HepG2 (cell line): ENCODE measurements around the gene IFT52. TPM values are rescaled to one million over a fixed set of nuclear protein-coding genes. Genes with fewer than 3 reads are reported as not detected.

ENCODE experiments used
- ATAC-seq: fragments of 200-7000 bp; cut with Tn5 transposase; 3 replicates; pipeline ENCODE4 v1.9.1; 2020; ENCODE audit warnings: mild to moderate bottlenecking, moderate library complexity
- BruUV-seq: library from RNA; stranded (reverse); fragments of 400-500 nt; replicated peaks from 2 replicates; lab custom pipeline; 2021; lab: Mats Ljungman, UMichigan
- CTCF ChIA-PET: fragments of 300-600 bp; formaldehyde crosslinking; extraction: SDS; loops from one replicate; lab custom pipeline; 2021; ENCODE audit warnings: low total read pairs, inconsistent platforms, low intra/inter-chr PET ratio; lab: Yijun Ruan, JAX
- POLR2A ChIA-PET: fragments of 350-600 bp; sonication (Branson Sonifier 250); formaldehyde crosslinking; loops from one replicate; lab custom pipeline; 2020; ENCODE audit warnings: antibody characterized with exemption, inconsistent platforms; lab: Yijun Ruan, JAX
- DNase-seq: peaks from one replicate; pipeline ENCODE4 v3.0.0-alpha.2; 2015; ENCODE audit warnings: low spot score
- FAIRE-seq: peaks from 3 replicates; lab custom pipeline; 2011; peaks lifted over from hg19 to GRCh38; lab: Jason Lieb, UNC
- H2AFZ ChIP-seq: one replicate; pipeline ENCODE4 v1.6.1; 2011; ENCODE audit warnings: low read length, inconsistent platforms
- H3K27ac ChIP-seq: fragments of 300-600 bp; 3 replicates; pipeline ENCODE4 v1.8.0; 2011; ENCODE audit warnings: mixed run types, mild to moderate bottlenecking, mixed read lengths, low read length, inconsistent platforms; ENCODE audit not compliant: insufficient read depth; ENCODE audit errors: extremely low read length
- H3K27me3 ChIP-seq, 2 experiments: fragments of 200-600 bp in 1 of 2; 2 replicates in 1 of 2; 3 replicates in 1 of 2; pipeline versions ENCODE4 v1.6.0 to v1.8.0; 2011; ENCODE audit warnings: low read length in 2 of 2, mild to moderate bottlenecking in 2 of 2, moderate library complexity in 2 of 2, inconsistent platforms in 1 of 2; ENCODE audit not compliant: insufficient read depth in 2 of 2, control insufficient read depth in 1 of 2
- H3K36me3 ChIP-seq, 2 experiments: fragments of 200-600 bp in 1 of 2; replicated peaks in 1 of 2; 2 replicates in 1 of 2; 3 replicates in 1 of 2; pipeline versions ENCODE4 v1.5.1 to v1.8.0; 2011; ENCODE audit warnings: low read length in 2 of 2, inconsistent platforms in 1 of 2; ENCODE audit not compliant: insufficient read depth in 2 of 2, control insufficient read depth in 1 of 2
- H3K4me1 ChIP-seq: 2 replicates; pipeline ENCODE4 v1.5.1; 2012; ENCODE audit warnings: low read length, inconsistent platforms; ENCODE audit not compliant: insufficient read depth
- H3K4me2 ChIP-seq: 2 replicates; pipeline ENCODE4 v1.6.0; 2011; ENCODE audit warnings: low read depth, low read length, inconsistent platforms
- H3K4me3 ChIP-seq, 3 experiments: fragments of 200-600 bp in 1 of 3; sonication (generic), shearing (Covaris generic) in 1 of 3; replicated peaks in 1 of 3; 2 replicates each; pipeline ENCODE4 v1.5.1; 2011 to 2016; ENCODE audit warnings: low read length in 3 of 3, inconsistent platforms in 2 of 3, low read depth in 2 of 3, mild to moderate bottlenecking in 2 of 3, control low read depth in 1 of 3, mixed read lengths in 1 of 3; ENCODE audit not compliant: insufficient read depth in 1 of 3
- H3K79me2 ChIP-seq: one replicate; pipeline ENCODE4 v1.6.1; 2011; ENCODE audit warnings: low read length, inconsistent platforms; ENCODE audit not compliant: insufficient read depth
- H3K9ac ChIP-seq: 2 replicates; pipeline ENCODE4 v1.6.0; 2011; ENCODE audit warnings: mild to moderate bottlenecking, low read depth, low read length, inconsistent platforms; ENCODE audit not compliant: insufficient read depth
- H3K9me3 ChIP-seq: 2 replicates; pipeline ENCODE4 v1.5.1; 2012; ENCODE audit warnings: mild to moderate bottlenecking, low read length
- H4K20me1 ChIP-seq: 2 replicates; pipeline ENCODE4 v1.6.0; 2011; ENCODE audit warnings: inconsistent platforms, mild to moderate bottlenecking, low read length, moderate library complexity; ENCODE audit not compliant: insufficient read depth
- ATF1 ChIP-seq: IDR thresholded peaks from 2 replicates; pipeline ENCODE4 v1.6.1; 2016; ENCODE audit warnings: mild to moderate bottlenecking, control low read depth
- PHF21A ChIP-seq: sonication (generic); formaldehyde crosslinking; IDR thresholded peaks from 2 replicates; pipeline ENCODE4 v1.5.0; 2020; ENCODE audit warnings: mild to moderate bottlenecking, missing genetic modification reagents
- WGBS: methylation state at CpG from one replicate; pipeline ENCODE4 v1.1.6; 2017; ENCODE audit warnings: low lambda C conversion rate; 5-methylcytosine and 5-hydroxymethylcytosine counted together
- in situ Hi-C: cut with HindIII; loops from 2 replicates; pipeline ENCODE4 v1.10.0; 2017; ENCODE audit warnings: low pct_unique_long_range_greater_than_20kb; ENCODE audit not compliant: extremely low pct_ligation_motif_present
- intact Hi-C: fragments of 100-400 bp; cut with micrococcal nuclease; formaldehyde crosslinking; loops from one replicate; pipeline ENCODE4 v1.10.0; 2022; ENCODE audit not compliant: unreplicated experiment
- polyA plus RNA-seq, 8 experiments: library from polyadenylated mRNA; depleted of rRNA in 3 of 8; stranded (reverse) in 7 of 8; unstranded in 1 of 8; fragments of >200 nt; fragmentation: Illumina TruSeq in 4 of 8; extraction: Trizol in 4 of 8; gene quantifications; 2 replicates each; pipeline versions ENCODE4 v1.2.1 to v1.2.3, GENCODE V29; 2011 to 2016; ENCODE audit warnings: low read depth in 4 of 8, missing spikeins in 1 of 8, mixed read lengths in 1 of 8; ENCODE audit not compliant: insufficient read depth in 1 of 8
- total RNA-seq, 5 experiments: library from RNA; depleted of rRNA; stranded (reverse); fragments of >200 nt; fragmentation: Illumina TruSeq; extraction: Trizol; gene quantifications; 2 replicates each; pipeline ENCODE4 v1.2.3, GENCODE V29; 2016; ENCODE audit warnings: low read depth in 1 of 5
- TF ChIP-seq, protein P1 (sequence below): sonication (generic); formaldehyde crosslinking; IDR thresholded peaks from 2 replicates; pipeline ENCODE4 v1.5.1; 2020; ENCODE audit warnings: mild to moderate bottlenecking, missing genetic modification reagents

IFT52 gene
- total and polyA plus RNA-seq, 2 of the 13 experiments (the other 11 are each of a cell fraction or from before 2014, with no cell fraction given) = 48.0 to 64.0 TPM

DNA sequence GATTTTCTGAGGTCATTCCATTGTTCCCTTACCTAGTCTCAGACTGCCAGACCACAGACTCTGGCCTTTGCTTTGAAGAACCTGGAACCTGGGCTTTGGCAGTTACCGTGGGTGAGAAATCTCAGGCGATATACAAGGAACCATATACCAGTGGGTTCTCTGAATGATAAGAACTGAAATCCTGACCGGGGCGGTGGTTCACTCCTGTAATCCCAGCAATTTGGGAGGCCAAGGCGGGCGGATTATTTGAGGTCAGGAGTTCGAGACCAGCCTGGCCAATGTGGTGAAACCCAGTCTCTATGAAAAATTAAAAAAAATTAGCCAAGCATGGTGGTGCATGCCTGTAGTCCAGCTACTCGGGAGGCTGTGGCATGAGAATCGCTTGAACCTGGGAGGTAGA, 46.2 kb upstream of the IFT52 start:
- POLR2A ChIA-PET = interaction anchor here (1.3 to 12.5 kb wide), 3 partner anchors 13 to 46 kb away, joined by 3 to 224 read pairs (median 4); partner anchors contain the start of genes IFT52 and SGK2
- in situ Hi-C loops = no loop called here
- CTCF ChIA-PET = no interaction called here
- H3K4me2 ChIP-seq = no peak overlapping the region
- H3K9me3 ChIP-seq = peaks cover 6% of the 10 kb centered on the region
- H3K4me1 ChIP-seq = peaks cover 41% of the 10 kb centered on the region
- ATAC-seq (no peak), FAIRE-seq (no peak), DNase-seq (no peak)
- no peak overlapping the region for H3K4me3 ChIP-seq
- BruUV-seq = no TSS peak
- no peak overlapping the region for H2AFZ ChIP-seq
- peaks cover 9 to 10% of the 10 kb centered on the region in 2 experiments for H3K36me3 ChIP-seq
- 95% methylated on average over 9 of the region's 9 CpGs for WGBS
- no peak overlapping the region for H3K9ac ChIP-seq
- H3K27ac ChIP-seq = no peak overlapping the region
- intact Hi-C loops = no loop called here
- H3K79me2 ChIP-seq = no peaks in the 10 kb centered on the region
- no peaks in the 10 kb centered on the region for H4K20me1 ChIP-seq
- TF ChIP-seq PHF21A = 0 out of 2 replicates have a peak, but pooled peaks have one; percentile 17
- no peak for TF ChIP-seq ATF1 (CRISPR knock-in tag)
- TF ChIP-seq, protein P1, sequence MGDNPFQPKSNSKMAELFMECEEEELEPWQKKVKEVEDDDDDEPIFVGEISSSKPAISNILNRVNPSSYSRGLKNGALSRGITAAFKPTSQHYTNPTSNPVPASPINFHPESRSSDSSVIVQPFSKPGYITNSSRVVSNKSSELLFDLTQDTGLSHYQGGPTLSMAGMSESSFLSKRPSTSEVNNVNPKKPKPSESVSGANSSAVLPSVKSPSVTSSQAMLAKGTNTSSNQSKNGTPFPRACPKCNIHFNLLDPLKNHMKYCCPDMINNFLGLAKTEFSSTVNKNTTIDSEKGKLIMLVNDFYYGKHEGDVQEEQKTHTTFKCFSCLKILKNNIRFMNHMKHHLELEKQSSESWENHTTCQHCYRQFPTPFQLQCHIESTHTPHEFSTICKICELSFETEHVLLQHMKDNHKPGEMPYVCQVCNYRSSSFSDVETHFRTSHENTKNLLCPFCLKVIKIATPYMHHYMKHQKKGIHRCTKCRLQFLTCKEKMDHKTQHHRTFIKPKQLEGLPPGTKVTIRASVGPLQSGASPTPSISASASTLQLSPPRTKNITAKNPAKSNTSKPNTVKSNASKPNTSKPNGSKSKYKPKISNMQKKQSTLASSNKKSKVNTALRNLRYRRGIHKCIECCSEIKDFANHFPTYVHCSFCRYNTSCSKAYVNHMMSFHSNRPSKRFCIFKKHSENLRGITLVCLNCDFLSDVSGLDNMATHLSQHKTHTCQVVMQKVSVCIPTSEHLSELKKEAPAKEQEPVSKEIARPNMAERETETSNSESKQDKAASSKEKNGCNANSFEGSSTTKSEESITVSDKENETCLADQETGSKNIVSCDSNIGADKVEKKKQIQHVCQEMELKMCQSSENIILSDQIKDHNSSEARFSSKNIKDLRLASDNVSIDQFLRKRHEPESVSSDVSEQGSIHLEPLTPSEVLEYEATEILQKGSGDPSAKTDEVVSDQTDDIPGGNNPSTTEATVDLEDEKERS (CRISPR knock-in tag) = 0 out of 2 replicates have a peak, but pooled peaks have one; percentile 18
- no peaks in the 10 kb centered on the region for H3K27me3 ChIP-seq
